ENCODE results near the gene USP54. TPM values are rescaled to one million over a fixed set of nuclear protein-coding genes. Genes with fewer than 3 reads are reported as not detected.
A peak's percentile ranks its signal among the peaks of the same experiment; 100 is the strongest.

Gene USP54
- total and polyA plus RNA-seq, 9 of the 15 experiments (the other 6 are each of a cell fraction or from before 2014, with no cell fraction given), result 3.8 to 40.1 (median 16.9) TPM

GRCh38 chr10:73601486-73601921 is 10.4 kb upstream of the USP54 start:
- Histone ChIP-seq H3K79me2 (ENCODE audit: control insufficient read depth, insufficient read depth, low read length) (no peaks in the 10 kb centered on the region), H3K27me3 (ENCODE audit: control insufficient read depth in 2 of 2, insufficient read depth in 2 of 2, low read length in 2 of 2) (no peaks in the 10 kb centered on the region), H3K4me3 (no peak overlapping the region), H2AFZ (ENCODE audit: low read depth, low read length) (no peak overlapping the region), H3K9ac (ENCODE audit: insufficient read depth in 1 of 2, low read depth in 2 of 2, low read length in 2 of 2) (no peak overlapping the region), H3K27ac (ENCODE audit: extremely low read depth, low read depth, low read length) (no peak overlapping the region), H3K9me3 (replicated peaks; ENCODE audit: control insufficient read depth, insufficient read depth, low read depth, low read length) (no peaks in the 10 kb centered on the region), H3K9me1 (ENCODE audit: control insufficient read depth, insufficient read depth, low read length) (no peaks in the 10 kb centered on the region), H3K36me3 (ENCODE audit: control insufficient read depth, insufficient read depth, low read length) (no peaks in the 10 kb centered on the region), H3K4me1 (replicated peaks in 1 of 2; ENCODE audit: control insufficient read depth in 2 of 2, insufficient read depth in 2 of 2, low read length in 2 of 2) (no peaks in the 10 kb centered on the region), H4K20me1 (replicated peaks; ENCODE audit: control insufficient read depth, insufficient read depth, low read length) (no peaks in the 10 kb centered on the region), H3K4me2 (ENCODE audit: insufficient read depth, low read length) (no peak overlapping the region)
- peak; percentile 47 for ATAC-seq
- in situ Hi-C loops (cut with MboI), result no loop called here
- POLR2A ChIA-PET, result interaction anchor here (0.7 to 1.5 kb wide), 8 partner anchors 10 to 63 kb away, joined by 3 to 7 read pairs (median 4); partner anchors contain the start of gene USP54
- WGBS (ENCODE audit: insufficient coverage, low coverage, missing lambda C conversion rate), result 48% methylated on average over 3 of the region's 3 CpGs
- no TSS peak for BruUV-seq (replicated peaks)
- CTCF ChIA-PET (ENCODE audit: low intra/inter-chr PET ratio), result no interaction called here
- no peak for DNase-seq (ENCODE audit: extremely low read depth in 1 of 4, low spot score in 3 of 4)
- FAIRE-seq, result no peak
- TF ChIP-seq ZNF511 (CRISPR knock-in tag; IDR thresholded peaks at IDR 0.05) (no peak), RBM17 (IDR thresholded peaks at IDR 0.05; ENCODE audit: borderline replicate concordance, low read depth, low read length) (no peak), MEIS2 (IDR thresholded peaks at IDR 0.05; ENCODE audit: partially characterized antibody) (peak; percentile 18), STAT5A (IDR thresholded peaks at IDR 0.05; ENCODE audit: borderline replicate concordance, low read length) (no peak), ATF7 (IDR thresholded peaks at IDR 0.05) (peak; percentile 25; the same call in 1 of the 2 replicates), HNRNPK (IDR thresholded peaks at IDR 0.05; ENCODE audit: low read depth, low read length, poor library complexity, severe bottlenecking) (no peak), HLTF (IDR thresholded peaks at IDR 0.05) (no peak), GABPB2 (CRISPR knock-in tag; conservative IDR thresholded peaks at IDR 0.05) (no peak), CHCHD3 (CRISPR knock-in tag; IDR thresholded peaks at IDR 0.05) (no peak), SAFB2 (IDR thresholded peaks at IDR 0.05; ENCODE audit: borderline replicate concordance, low read depth, low read length, severe bottlenecking) (no peak), PBX2 (CRISPR knock-in tag; IDR thresholded peaks at IDR 0.05; ENCODE audit: low read depth) (no peak), PBX2 (tag; conservative IDR thresholded peaks at IDR 0.05; ENCODE audit: low read depth) (0 out of 2 replicates have a peak, but pooled peaks have one; percentile 23), JUN (IDR thresholded peaks at IDR 0.05; ENCODE audit: borderline replicate concordance, low read depth, low read length) (no peak), JUN (CRISPR knock-in tag; IDR thresholded peaks at IDR 0.05; ENCODE audit: borderline replicate concordance) (no peak), ATF3 (IDR thresholded peaks at IDR 0.05) (peak; percentile 37; the same call in 1 of the 2 replicates), ATF3 (CRISPR knock-in tag; conservative IDR thresholded peaks at IDR 0.05) (no peak), PKNOX1 (IDR thresholded peaks at IDR 0.05) (peak; percentile 92), TFAM (CRISPR knock-in tag; conservative IDR thresholded peaks at IDR 0.05) (no peak), THAP7 (CRISPR knock-in tag; IDR thresholded peaks at IDR 0.05) (no peak)
- intact Hi-C loops (cut with micrococcal nuclease), result no loop called here

All from K562 (cell line).